HepG2 (cell line): ENCODE data around the gene MAP1LC3A. TPM values are rescaled to one million over a fixed set of nuclear protein-coding genes. Genes with fewer than 3 reads are reported as not detected.

Experiments used
- CBX1 ChIP-seq: IDR thresholded peaks from one replicate; pipeline ENCODE4 v1.6.1; 2016; ENCODE audit warnings: antibody characterized with exemption, low read depth
- ELF4 ChIP-seq: sonication (generic); formaldehyde crosslinking; IDR thresholded peaks from 2 replicates; pipeline ENCODE4 v1.5.0; 2020; ENCODE audit warnings: missing genetic modification reagents, mild to moderate bottlenecking, moderate library complexity, borderline replicate concordance
- GMEB2 ChIP-seq: IDR thresholded peaks from 2 replicates; pipeline ENCODE4 v1.6.1; 2016; ENCODE audit warnings: missing biosample characterization, missing genetic modification reagents, low read depth
- HOXA5 ChIP-seq: sonication (generic); formaldehyde crosslinking; IDR thresholded peaks from 2 replicates; pipeline ENCODE4 v1.4.0; 2020; ENCODE audit warnings: missing genetic modification reagents
- JUNB ChIP-seq: sonication (generic); formaldehyde crosslinking; IDR thresholded peaks from 2 replicates; pipeline ENCODE4 v1.8.0; 2022; ENCODE audit warnings: missing genetic modification reagents, mild to moderate bottlenecking, borderline replicate concordance
- KIAA2018 ChIP-seq: sonication (generic); formaldehyde crosslinking; IDR thresholded peaks from 2 replicates; pipeline ENCODE4 v1.5.0; 2020; ENCODE audit warnings: mild to moderate bottlenecking, missing genetic modification reagents, borderline replicate concordance
- KLF13 ChIP-seq: sonication (generic); formaldehyde crosslinking; IDR thresholded peaks from 2 replicates; pipeline ENCODE4 v1.4.0; 2020; ENCODE audit warnings: mild to moderate bottlenecking, missing genetic modification reagents
- NR2F6 ChIP-seq, 2 experiments: IDR thresholded peaks; 2 replicates each; pipeline ENCODE4 v1.6.1; 2016; ENCODE audit warnings: antibody characterized with exemption in 1 of 2, mild to moderate bottlenecking in 1 of 2
- POLR2A ChIP-seq, 2 experiments: IDR thresholded peaks; 2 replicates each; pipeline ENCODE4 v1.6.1; 2011; ENCODE audit warnings: low read depth in 2 of 2, low read length in 2 of 2, mild to moderate bottlenecking in 1 of 2, moderate library complexity in 1 of 2; ENCODE audit not compliant: insufficient read depth in 1 of 2
- REL ChIP-seq: sonication (generic); formaldehyde crosslinking; conservative IDR thresholded peaks from 2 replicates; pipeline ENCODE4 v1.8.0; 2022; ENCODE audit warnings: mild to moderate bottlenecking, missing genetic modification reagents, moderate library complexity
- REPIN1 ChIP-seq: sonication (generic); formaldehyde crosslinking; IDR thresholded peaks from 2 replicates; pipeline ENCODE4 v1.8.0; 2022; ENCODE audit warnings: missing genetic modification reagents, low read depth, mild to moderate bottlenecking, borderline replicate concordance
- SALL2 ChIP-seq: sonication (generic); formaldehyde crosslinking; IDR thresholded peaks from 2 replicates; pipeline ENCODE4 v1.8.1; 2023; ENCODE audit warnings: mild to moderate bottlenecking, missing genetic modification reagents, inconsistent platforms
- ZBTB20 ChIP-seq: sonication (generic); formaldehyde crosslinking; IDR thresholded peaks from 2 replicates; pipeline ENCODE4 v1.8.1; 2023; ENCODE audit warnings: missing genetic modification reagents, low read depth, mild to moderate bottlenecking, borderline replicate concordance
- ZFP36L2 ChIP-seq: sonication (generic); formaldehyde crosslinking; IDR thresholded peaks from 2 replicates; pipeline ENCODE4 v1.4.0; 2020; ENCODE audit warnings: missing genetic modification reagents
- ZNF296 ChIP-seq: sonication (generic); formaldehyde crosslinking; conservative IDR thresholded peaks from 2 replicates; pipeline ENCODE4 v1.5.0; 2020; ENCODE audit warnings: mild to moderate bottlenecking, missing genetic modification reagents
- ZNF317 ChIP-seq: sonication (generic); formaldehyde crosslinking; IDR thresholded peaks from 2 replicates; pipeline ENCODE4 v1.5.0; 2020; ENCODE audit warnings: mild to moderate bottlenecking, missing genetic modification reagents
- ZNF580 ChIP-seq: IDR thresholded peaks from 2 replicates; pipeline ENCODE4 v1.6.1; 2016; ENCODE audit warnings: low read depth, borderline replicate concordance
- ZNF703 ChIP-seq: sonication (generic); formaldehyde crosslinking; IDR thresholded peaks from 2 replicates; pipeline ENCODE4 v1.5.1; 2020; ENCODE audit warnings: missing genetic modification reagents, mild to moderate bottlenecking, moderate library complexity, borderline replicate concordance
- ZNF816 ChIP-seq: sonication (generic); formaldehyde crosslinking; IDR thresholded peaks from 2 replicates; pipeline ENCODE4 v1.8.0; 2022; ENCODE audit warnings: missing genetic modification reagents, mild to moderate bottlenecking, borderline replicate concordance
- polyA plus RNA-seq, 8 experiments: library from polyadenylated mRNA; depleted of rRNA in 3 of 8; stranded (reverse) in 7 of 8; unstranded in 1 of 8; fragments of >200 nt; fragmentation: Illumina TruSeq in 4 of 8; extraction: Trizol in 4 of 8; gene quantifications; 2 replicates each; pipeline versions ENCODE4 v1.2.1 to v1.2.3, GENCODE V29; 2011 to 2016; ENCODE audit warnings: low read depth in 4 of 8, missing spikeins in 1 of 8, mixed read lengths in 1 of 8; ENCODE audit not compliant: insufficient read depth in 1 of 8
- total RNA-seq, 5 experiments: library from RNA; depleted of rRNA; stranded (reverse); fragments of >200 nt; fragmentation: Illumina TruSeq; extraction: Trizol; gene quantifications; 2 replicates each; pipeline ENCODE4 v1.2.3, GENCODE V29; 2016; ENCODE audit warnings: low read depth in 1 of 5

The MAP1LC3A gene
- total and polyA plus RNA-seq, 2 of the 13 experiments (the other 11 are each of a cell fraction or from before 2014, with no cell fraction given), result not detected

- TF ChIP-seq GMEB2 (CRISPR knock-in tag) (no peak), ELF4 (CRISPR knock-in tag) (peak; percentile 12; the same call in 1 of the 2 replicates), POLR2A (IDR thresholded peaks at IDR 0.05; ENCODE audit: insufficient read depth in 1 of 2, low read depth in 2 of 2, low read length in 2 of 2) (no peak; a peak in 1 of 4 replicates), ZNF296 (CRISPR knock-in tag) (no peak), REPIN1 (CRISPR knock-in tag) (peak; percentile 68; the same call in 1 of the 2 replicates), NR2F6 (IDR thresholded peaks at IDR 0.05) (no peak; the same call in 1 of the 2 replicates), NR2F6 (CRISPR knock-in tag; IDR thresholded peaks at IDR 0.05) (peak; percentile 80), CBX1 (peak; percentile 16), ZNF703 (no peak), ZBTB20 (CRISPR knock-in tag) (peak; percentile 99), JUNB (CRISPR knock-in tag) (peak; percentile 96), ZNF580 (CRISPR knock-in tag) (peak; percentile 93), SALL2 (CRISPR knock-in tag) (peak; percentile 37; the same call in 1 of the 2 replicates), ZNF317 (CRISPR knock-in tag) (peak; percentile 98), KIAA2018 (no peak), HOXA5 (CRISPR knock-in tag) (peak; percentile 69), KLF13 (CRISPR knock-in tag) (no peak), REL (CRISPR knock-in tag) (no peak; the same call in 1 of the 2 replicates), ZFP36L2 (CRISPR knock-in tag) (no peak; the same call in 1 of the 2 replicates), ZNF816 (CRISPR knock-in tag) (peak; percentile 95)
Measured at GRCh38 chr20:34525709-34526416, 32.7 kb upstream of the MAP1LC3A start (continued).
